ENCODE results near the gene CDH4. TPM values are rescaled to one million over a fixed set of nuclear protein-coding genes. Genes with fewer than 3 reads are reported as not detected.

Gene CDH4
- total and polyA plus RNA-seq, 9 of the 15 experiments (the other 6 are each of a cell fraction or from before 2014, with no cell fraction given) = 0.04 TPM; not detected in 8

DNA sequence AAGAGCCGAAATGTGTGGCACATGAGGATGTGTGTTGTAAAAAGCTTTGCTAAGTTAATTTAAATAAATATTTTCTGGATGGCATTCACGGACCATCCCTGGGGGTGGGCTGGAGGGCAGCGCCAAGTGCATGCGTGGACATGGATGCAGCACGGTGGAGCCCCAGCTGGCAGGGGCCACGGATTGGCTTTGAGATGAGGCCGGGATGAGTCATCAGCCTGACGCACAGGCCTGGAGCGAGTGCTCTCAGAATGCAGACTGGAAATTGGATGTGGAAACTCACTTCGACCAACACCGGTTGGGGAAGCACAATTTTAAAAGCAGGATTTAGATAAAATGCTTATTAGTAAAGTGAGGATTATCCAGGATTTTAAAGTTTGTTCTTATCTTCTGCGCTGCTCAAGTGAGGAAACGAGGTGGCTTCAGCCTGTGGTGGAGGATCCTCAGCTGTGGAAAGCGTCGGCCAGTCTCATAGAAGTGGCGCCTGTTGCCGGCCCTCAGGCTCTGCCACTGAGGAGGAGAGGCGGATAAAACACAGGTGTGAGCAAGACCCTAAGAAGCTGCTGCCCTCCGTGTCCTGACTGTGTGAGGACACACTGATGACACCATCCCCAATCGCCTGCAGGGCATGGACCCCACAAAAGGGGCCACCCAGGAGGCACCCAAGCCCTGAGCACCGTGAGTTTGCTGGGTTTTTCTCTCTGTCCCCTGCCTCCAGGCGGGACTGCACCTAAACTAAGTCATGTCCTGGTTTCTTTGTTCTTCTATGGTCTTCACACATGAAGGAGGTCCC is 279.7 kb downstream of the CDH4 start:
- WGBS (ENCODE audit: insufficient coverage, low coverage, missing lambda C conversion rate) = 5% methylated on average over 22 of the region's 22 CpGs
- no peak for ATAC-seq
- H3K27ac ChIP-seq (ENCODE audit: extremely low read depth, low read depth, low read length) = no peak overlapping the region
- intact Hi-C loops (cut with micrococcal nuclease) = no loop called here
- H3K27me3 ChIP-seq (ENCODE audit: control insufficient read depth in 2 of 2, insufficient read depth in 2 of 2, low read length in 2 of 2) = peaks cover 18 to 38% of the 10 kb centered on the region in 2 experiments
- H3K9ac ChIP-seq (ENCODE audit: insufficient read depth in 1 of 2, low read depth in 2 of 2, low read length in 2 of 2) = no peak overlapping the region
- no peak overlapping the region for H2AFZ ChIP-seq (ENCODE audit: low read depth, low read length)
- in situ Hi-C loops (cut with MboI) = no loop called here
- no peak overlapping the region for H3K4me2 ChIP-seq (ENCODE audit: insufficient read depth, low read length)
- peak in 1 of 4 experiments; percentile 23 for DNase-seq (ENCODE audit: extremely low read depth in 1 of 4, low spot score in 3 of 4)
- H3K9me3 ChIP-seq (replicated peaks; ENCODE audit: control insufficient read depth, insufficient read depth, low read depth, low read length) = no peaks in the 10 kb centered on the region
- no peak overlapping the region for H3K4me3 ChIP-seq
- POLR2A ChIA-PET = no interaction called here
- no peaks in the 10 kb centered on the region for H3K9me1 ChIP-seq (ENCODE audit: control insufficient read depth, insufficient read depth, low read length)
- no peak for FAIRE-seq
- no peaks in the 10 kb centered on the region for H3K79me2 ChIP-seq (ENCODE audit: control insufficient read depth, insufficient read depth, low read length)
- peaks cover 0 to 13% of the 10 kb centered on the region in 2 experiments; a peak in 2 of 5 replicates for H3K4me1 ChIP-seq (replicated peaks in 1 of 2; ENCODE audit: control insufficient read depth in 2 of 2, insufficient read depth in 2 of 2, low read length in 2 of 2)
- H4K20me1 ChIP-seq (replicated peaks; ENCODE audit: control insufficient read depth, insufficient read depth, low read length) = no peaks in the 10 kb centered on the region; the same call in 1 of the 2 replicates
- no peaks in the 10 kb centered on the region for H3K36me3 ChIP-seq (ENCODE audit: control insufficient read depth, insufficient read depth, low read length)
- BruUV-seq (replicated peaks) = no TSS peak
- CTCF ChIA-PET (ENCODE audit: low intra/inter-chr PET ratio) = no interaction called here
- TF ChIP-seq CBFA2T3 (IDR thresholded peaks at IDR 0.05) (no peak), DPF2 (IDR thresholded peaks at IDR 0.05) (no peak), JUN (IDR thresholded peaks at IDR 0.05; ENCODE audit: borderline replicate concordance, low read depth, low read length) (0 out of 2 replicates have a peak, but pooled peaks have one; percentile 29), JUN (CRISPR knock-in tag; IDR thresholded peaks at IDR 0.05; ENCODE audit: borderline replicate concordance) (no peak), LCOR (CRISPR knock-in tag; IDR thresholded peaks at IDR 0.05) (no peak), NRF1 (conservative IDR thresholded peaks at IDR 0.05 in 1 of 2, IDR thresholded peaks at IDR 0.05 in 1 of 2) (no peak), HDAC8 (tag; IDR thresholded peaks at IDR 0.05) (no peak), NR1H2 (CRISPR knock-in tag; IDR thresholded peaks at IDR 0.05) (no peak), SPI1 (IDR thresholded peaks at IDR 0.05; ENCODE audit: borderline replicate concordance, low read depth, low read length) (no peak), PCBP1 (IDR thresholded peaks at IDR 0.05; ENCODE audit: low read depth, low read length, poor library complexity, severe bottlenecking) (no peak), EHMT2 (IDR thresholded peaks at IDR 0.05) (no peak), FOSL1 (tag; conservative IDR thresholded peaks at IDR 0.05) (peak; percentile 40; the same call in 1 of the 2 replicates), ADNP (tag; IDR thresholded peaks at IDR 0.05) (no peak), MYNN (IDR thresholded peaks at IDR 0.05) (no peak), MYNN (CRISPR knock-in tag; IDR thresholded peaks at IDR 0.05) (no peak), PTBP1 (IDR thresholded peaks at IDR 0.05; ENCODE audit: low read depth, low read length) (no peak), FUS (optimal IDR thresholded peaks at IDR 0.05; ENCODE audit: low read depth, low read length) (no peak), CCNT2 (IDR thresholded peaks at IDR 0.05; ENCODE audit: borderline replicate concordance, extremely low read depth, insufficient read length, low read depth, low read length) (no peak)
- TF ChIP-seq, protein P1, sequence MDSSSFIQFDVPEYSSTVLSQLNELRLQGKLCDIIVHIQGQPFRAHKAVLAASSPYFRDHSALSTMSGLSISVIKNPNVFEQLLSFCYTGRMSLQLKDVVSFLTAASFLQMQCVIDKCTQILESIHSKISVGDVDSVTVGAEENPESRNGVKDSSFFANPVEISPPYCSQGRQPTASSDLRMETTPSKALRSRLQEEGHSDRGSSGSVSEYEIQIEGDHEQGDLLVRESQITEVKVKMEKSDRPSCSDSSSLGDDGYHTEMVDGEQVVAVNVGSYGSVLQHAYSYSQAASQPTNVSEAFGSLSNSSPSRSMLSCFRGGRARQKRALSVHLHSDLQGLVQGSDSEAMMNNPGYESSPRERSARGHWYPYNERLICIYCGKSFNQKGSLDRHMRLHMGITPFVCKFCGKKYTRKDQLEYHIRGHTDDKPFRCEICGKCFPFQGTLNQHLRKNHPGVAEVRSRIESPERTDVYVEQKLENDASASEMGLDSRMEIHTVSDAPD (CRISPR knock-in tag; IDR thresholded peaks at IDR 0.05) = no peak
